H1 (cell line): ENCODE measurements around the gene FKBP1A. TPM values are rescaled to one million over a fixed set of nuclear protein-coding genes. Genes with fewer than 3 reads are reported as not detected.

Experiments used
- CTCF ChIA-PET: fragments of 300-600 bp; sonication (Branson Sonifier 250); formaldehyde crosslinking; loops from one replicate; lab custom pipeline; 2021; ENCODE audit not compliant: partially characterized antibody; lab: Charles Lee
- POLR2A ChIA-PET: fragments of 300-600 bp; sonication (Branson Sonifier 250); formaldehyde crosslinking; loops from one replicate; lab custom pipeline; 2021; ENCODE audit warnings: inconsistent platforms; ENCODE audit not compliant: partially characterized antibody; lab: Charles Lee
- DNase-seq, 2 experiments: peaks; one replicate each; pipeline versions ENCODE4 v3.0.0 to v3.0.0-alpha.2; 2010 to 2022; ENCODE audit warnings: low spot score in 2 of 2, low read depth in 1 of 2, mixed read lengths in 1 of 2
- FAIRE-seq: peaks from 2 replicates; lab custom pipeline; 2011; peaks lifted over from hg19 to GRCh38; lab: Jason Lieb, UNC
- H2AFZ ChIP-seq: 2 replicates; pipeline ENCODE4 v1.8.1; 2012; ENCODE audit warnings: low read length, inconsistent platforms
- H2AK5ac ChIP-seq: 2 replicates; pipeline ENCODE4 v1.6.1; 2013; ENCODE audit warnings: low read depth, low read length
- H2BK120ac ChIP-seq: replicated peaks from 2 replicates; pipeline ENCODE3; 2013; ENCODE audit warnings: low read depth, low read length, inconsistent platforms
- H2BK12ac ChIP-seq: 2 replicates; pipeline ENCODE4 v1.6.1; 2013; ENCODE audit warnings: low read depth, low read length
- H2BK15ac ChIP-seq: 2 replicates; pipeline ENCODE4 v1.6.1; 2013; ENCODE audit warnings: low read length
- H2BK20ac ChIP-seq: 2 replicates; pipeline ENCODE4 v1.6.1; 2013; ENCODE audit warnings: low read length
- H2BK5ac ChIP-seq: 2 replicates; pipeline ENCODE4 v1.6.1; 2013; ENCODE audit warnings: low read depth, low read length
- H3K14ac ChIP-seq: 2 replicates; pipeline ENCODE4 v1.6.1; 2013; ENCODE audit warnings: inconsistent platforms; ENCODE audit not compliant: insufficient read length
- H3K18ac ChIP-seq: 2 replicates; pipeline ENCODE4 v1.6.1; 2013; ENCODE audit warnings: low read length; ENCODE audit errors: extremely low read depth
- H3K23ac ChIP-seq: 2 replicates; pipeline ENCODE4 v1.6.1; 2013; ENCODE audit warnings: inconsistent platforms; ENCODE audit not compliant: insufficient read length
- H3K23me2 ChIP-seq: 2 replicates; pipeline ENCODE4 v1.6.1; 2013; ENCODE audit warnings: low read depth, low read length
- H3K27ac ChIP-seq: 2 replicates; pipeline ENCODE4 v1.6.1; 2011; ENCODE audit warnings: low read depth, low read length, inconsistent platforms
- H3K27me3 ChIP-seq, 4 experiments: replicated peaks in 1 of 4; 1 replicate in 1 of 4; 2 replicates in 3 of 4; pipeline versions ENCODE4 v1.6.1 to v1.8.1; 2011 to 2013; ENCODE audit warnings: low read length in 3 of 4, mild to moderate bottlenecking in 3 of 4, inconsistent platforms in 2 of 4, mixed read lengths in 2 of 4, moderate library complexity in 1 of 4; ENCODE audit not compliant: control insufficient read depth in 3 of 4, insufficient read depth in 3 of 4; ENCODE audit errors: extremely low read depth in 1 of 4
- H3K36me3 ChIP-seq, 4 experiments: 2 replicates each; pipeline versions ENCODE4 v1.6.1 to v1.8.1; 2011 to 2013; ENCODE audit warnings: mild to moderate bottlenecking in 4 of 4, low read length in 3 of 4, moderate library complexity in 2 of 4, control low read depth in 1 of 4, inconsistent platforms in 1 of 4; ENCODE audit not compliant: insufficient read depth in 4 of 4, control insufficient read depth in 2 of 4
- H3K4ac ChIP-seq: replicated peaks from 2 replicates; pipeline ENCODE3; 2013; ENCODE audit warnings: low read length, low read depth, mixed read lengths, inconsistent platforms; ENCODE audit not compliant: insufficient read length
- H3K4me1 ChIP-seq, 4 experiments: replicated peaks in 1 of 4; 1 replicate in 1 of 4; 2 replicates in 3 of 4; pipeline versions ENCODE4 v1.6.1 to v1.8.1; 2011 to 2013; ENCODE audit warnings: low read length in 3 of 4, inconsistent platforms in 2 of 4, mixed read lengths in 1 of 4; ENCODE audit not compliant: insufficient read depth in 4 of 4, control insufficient read depth in 3 of 4
- H3K4me2 ChIP-seq, 2 experiments: 2 replicates each; pipeline versions ENCODE4 v1.6.1 to v1.8.1; 2011 to 2013; ENCODE audit warnings: low read depth in 2 of 2, low read length in 2 of 2, control low read depth in 1 of 2, inconsistent platforms in 1 of 2, mild to moderate bottlenecking in 1 of 2; ENCODE audit not compliant: insufficient read depth in 1 of 2
- H3K4me3 ChIP-seq, 4 experiments: fragments of 200-600, 300-600 bp in 1 of 4; sonication (generic), shearing (Covaris generic), sonication (Bioruptor Twin) in 1 of 4; 2 replicates each; pipeline versions ENCODE4 v1.5.1 to v1.8.1; 2011 to 2016; ENCODE audit warnings: low read length in 4 of 4, low read depth in 3 of 4, control low read depth in 2 of 4, inconsistent platforms in 2 of 4, mild to moderate bottlenecking in 2 of 4, mixed read lengths in 1 of 4, moderate library complexity in 1 of 4; ENCODE audit not compliant: insufficient read depth in 2 of 4; ENCODE audit errors: extremely low read depth in 1 of 4
- H3K56ac ChIP-seq: replicated peaks from 2 replicates; pipeline ENCODE3; 2013; ENCODE audit warnings: low read depth, mild to moderate bottlenecking, mixed read lengths, low read length, inconsistent platforms; ENCODE audit not compliant: insufficient read length
- H3K79me1 ChIP-seq: 2 replicates; pipeline ENCODE4 v1.6.1; 2013; ENCODE audit warnings: low read depth, low read length, control low read depth
- H3K79me2 ChIP-seq, 2 experiments: 2 replicates each; pipeline versions ENCODE4 v1.6.1 to v1.8.1; 2012 to 2013; ENCODE audit warnings: low read length in 2 of 2, mild to moderate bottlenecking in 2 of 2, inconsistent platforms in 1 of 2; ENCODE audit not compliant: insufficient read depth in 2 of 2, control insufficient read depth in 1 of 2
- H3K9ac ChIP-seq, 4 experiments: replicated peaks in 1 of 4; 1 replicate in 1 of 4; 2 replicates in 3 of 4; pipeline versions ENCODE4 v1.6.1 to v1.8.1; 2011 to 2013; ENCODE audit warnings: low read depth in 3 of 4, low read length in 3 of 4, control low read depth in 2 of 4, mild to moderate bottlenecking in 2 of 4, moderate library complexity in 2 of 4, inconsistent platforms in 1 of 4; ENCODE audit errors: extremely low read depth in 1 of 4
- H3K9me3 ChIP-seq, 2 experiments: 2 replicates each; pipeline versions ENCODE4 v1.6.1 to v1.8.1; 2012 to 2013; ENCODE audit warnings: mild to moderate bottlenecking in 2 of 2, moderate library complexity in 2 of 2, control low read depth in 1 of 2, inconsistent platforms in 1 of 2, low read depth in 1 of 2, low read length in 1 of 2, mixed read lengths in 1 of 2; ENCODE audit not compliant: insufficient read depth in 2 of 2
- H4K20me1 ChIP-seq, 2 experiments: replicated peaks in 1 of 2; 2 replicates each; pipeline versions ENCODE3 to v1.8.1; 2011 to 2013; ENCODE audit warnings: inconsistent platforms in 2 of 2, low read length in 2 of 2, mild to moderate bottlenecking in 1 of 2; ENCODE audit not compliant: insufficient read depth in 2 of 2, control insufficient read depth in 1 of 2
- H4K5ac ChIP-seq: 2 replicates; pipeline ENCODE4 v1.6.1; 2013; ENCODE audit warnings: low read length, low read depth, mixed read lengths, inconsistent platforms; ENCODE audit not compliant: insufficient read length
- H4K8ac ChIP-seq: 2 replicates; pipeline ENCODE4 v1.8.0; 2013; ENCODE audit warnings: mild to moderate bottlenecking, moderate library complexity, low read length, inconsistent platforms; ENCODE audit not compliant: insufficient read depth; ENCODE audit errors: extremely low read depth
- H4K91ac ChIP-seq: replicated peaks from 2 replicates; pipeline ENCODE3; 2013; ENCODE audit warnings: low read length, mixed read lengths, inconsistent platforms; ENCODE audit not compliant: insufficient read length
- ASH2L ChIP-seq: fragments of 200-600, 300-600 bp; sonication (generic); IDR thresholded peaks from one replicate; pipeline ENCODE4 v1.7.1; 2017; ENCODE audit warnings: low read length
- CTBP2 ChIP-seq: IDR thresholded peaks from 2 replicates; pipeline ENCODE4 v1.7.0; 2011; ENCODE audit warnings: borderline replicate concordance, mild to moderate bottlenecking, moderate library complexity, mixed read lengths, low read length; ENCODE audit not compliant: insufficient read depth, insufficient read length
- EP300 ChIP-seq, 2 experiments: IDR thresholded peaks; 1 replicate in 1 of 2; 2 replicates in 1 of 2; pipeline ENCODE4 v1.6.1; 2011 to 2012; ENCODE audit warnings: low read depth in 2 of 2, low read length in 2 of 2, mild to moderate bottlenecking in 2 of 2, borderline replicate concordance in 1 of 2, inconsistent platforms in 1 of 2, moderate library complexity in 1 of 2
- EZH2 ChIP-seq: fragments of 200-600 bp; sonication (generic); IDR thresholded peaks from 2 replicates; pipeline ENCODE4 v1.7.1; 2012; ENCODE audit warnings: low read depth, mild to moderate bottlenecking, moderate library complexity, low read length, inconsistent platforms; ENCODE audit not compliant: severe bottlenecking
- HDAC2 ChIP-seq, 2 experiments: fragments of 300-600 bp in 1 of 2; sonication (generic) in 1 of 2; IDR thresholded peaks; 2 replicates each; pipeline ENCODE4 v1.6.1; 2011 to 2012; ENCODE audit warnings: low read depth in 2 of 2, low read length in 2 of 2, mild to moderate bottlenecking in 2 of 2, moderate library complexity in 2 of 2, borderline replicate concordance in 1 of 2, inconsistent platforms in 1 of 2
- KDM4A ChIP-seq: IDR thresholded peaks from one replicate; pipeline ENCODE4 v1.7.1; 2012; ENCODE audit warnings: low read depth, mild to moderate bottlenecking, moderate library complexity, low read length, inconsistent platforms; ENCODE audit not compliant: severe bottlenecking
- NANOG ChIP-seq: IDR thresholded peaks from 2 replicates; pipeline ENCODE4 v1.6.1; 2011; ENCODE audit warnings: low read length, low read depth, mild to moderate bottlenecking, inconsistent platforms; ENCODE audit not compliant: insufficient read depth, poor library complexity, severe bottlenecking
- SP1 ChIP-seq: IDR thresholded peaks from 2 replicates; pipeline ENCODE4 v1.6.1; 2011; ENCODE audit warnings: low read depth, low read length
- SP2 ChIP-seq: IDR thresholded peaks from 2 replicates; pipeline ENCODE4 v1.6.1; 2012; ENCODE audit warnings: mild to moderate bottlenecking, low read length, inconsistent platforms
- TAF7 ChIP-seq: optimal IDR thresholded peaks from 2 replicates; pipeline ENCODE3; 2011; ENCODE audit warnings: low read depth, mild to moderate bottlenecking, inconsistent platforms, low read length, moderate library complexity, borderline replicate concordance
- TEAD4 ChIP-seq: IDR thresholded peaks from 2 replicates; pipeline ENCODE4 v1.6.1; 2012; ENCODE audit warnings: low read depth, low read length, inconsistent platforms, mixed read lengths
- WGBS, 2 experiments: shearing (Covaris generic) in 1 of 2; methylation state at CpG; one replicate each; pipeline versions ENCODE4 v1.1.6 to v1.1.7; 2013 to 2015; ENCODE audit warnings: low lambda C conversion rate in 2 of 2, mixed read lengths in 2 of 2, inconsistent platforms in 1 of 2, low coverage in 1 of 2, missing lambda C conversion rate in 1 of 2; ENCODE audit not compliant: insufficient replicate concordance in 2 of 2, insufficient coverage in 1 of 2, insufficient read length in 1 of 2; ENCODE audit errors: extremely low coverage in 1 of 2, missing lambda C conversion rate in 1 of 2; 5-methylcytosine and 5-hydroxymethylcytosine counted together
- polyA plus RNA-seq, 7 experiments: library from polyadenylated mRNA; depleted of rRNA in 3 of 7; stranded (reverse) in 5 of 7; unstranded in 2 of 7; fragments of >200 nt in 5 of 7; fragments of 200-250 nt in 2 of 7; gene quantifications; 1 replicate in 5 of 7; 2 replicates in 1 of 7; 4 replicates in 1 of 7; pipeline versions ENCODE4 v1.2.1 to v1.2.3, GENCODE V29; 2011 to 2013; ENCODE audit warnings: missing spikeins in 2 of 7, mixed read lengths in 2 of 7
- total RNA-seq: library from RNA; stranded (reverse); fragmentation: NEBNext Ultra II Directional; extraction: Animal tissue kit (Norgen Biotek cat#: 25700); gene quantifications from 2 replicates; pipeline ENCODE4 v1.2.1, GENCODE V29; 2021

FKBP1A gene
- total and polyA plus RNA-seq, 2 of the 8 experiments (the other 6 are each of a cell fraction or from before 2014, with no cell fraction given): 250 to 685 TPM

- Histone ChIP-seq H2BK15ac (no peak overlapping the region), H4K20me1 (peaks cover 8 to 17% of the 10 kb centered on the region in 2 experiments), H3K4me1 (peaks cover 0 to 3% (median 0%) of the 10 kb centered on the region in 4 experiments; a peak in 2 of 7 replicates), H3K23me2 (no peaks in the 10 kb centered on the region), H3K14ac (no peak overlapping the region), H3K9ac (no peak overlapping the region), H2BK120ac (no peak overlapping the region), H2AFZ (no peak overlapping the region), H3K23ac (no peak overlapping the region), H3K27ac (no peak overlapping the region), H3K79me1 (peaks cover 6% of the 10 kb centered on the region; the same call in 1 of the 2 replicates), H3K9me3 (no peaks in the 10 kb centered on the region), H4K5ac (no peak overlapping the region), H2BK12ac (no peak overlapping the region), H2AK5ac (no peak overlapping the region), H4K8ac (no peak overlapping the region), H3K18ac (no peak overlapping the region), H3K36me3 (peaks cover 6 to 47% (median 21%) of the 10 kb centered on the region in 4 experiments), H4K91ac (no peak overlapping the region), H3K4me3 (no peak overlapping the region), H3K27me3 (no peaks in the 10 kb centered on the region), H2BK20ac (no peak overlapping the region), H3K4me2 (no peak overlapping the region), H3K4ac (no peak overlapping the region), H3K56ac (no peak overlapping the region), H3K79me2 (peaks cover 0 to 18% of the 10 kb centered on the region in 2 experiments; a peak in 2 of 4 replicates), H2BK5ac (no peak overlapping the region)
- ChIA-PET POLR2A (interaction anchor here (0.7 to 1.5 kb wide), 3 partner anchors 9 to 95 kb away, joined by 3 to 4 read pairs (median 3); no protein-coding TSS in a partner anchor), CTCF (interaction anchor here (0.8 to 1.1 kb wide), 3 partner anchors 10 to 72 kb away, joined by 3 read pairs; no protein-coding TSS in a partner anchor)
- FAIRE-seq (no peak), DNase-seq (no peak)
- no peak for TF ChIP-seq TEAD4
- no peak for TF ChIP-seq CTBP2
- no peak for TF ChIP-seq EZH2
- TF ChIP-seq TAF7: no peak
- TF ChIP-seq NANOG: no peak
- no peak for TF ChIP-seq EP300 (IDR thresholded peaks at IDR 0.05; ENCODE audit: borderline replicate concordance in 1 of 2, low read depth in 2 of 2, low read length in 2 of 2)
- no peak for TF ChIP-seq HDAC2 (IDR thresholded peaks at IDR 0.05; ENCODE audit: borderline replicate concordance in 1 of 2, low read depth in 2 of 2, low read length in 2 of 2)
- no peak for TF ChIP-seq KDM4A
- TF ChIP-seq SP1: no peak
- TF ChIP-seq SP2: no peak
- TF ChIP-seq ASH2L: no peak
- WGBS, 2 experiments: 83% methylated on average over 2 of the region's 2 CpGs; no CpG with 5 or more reads in 1 of the 2 experiments
Observed at GRCh38 chr20:1370548-1371110, 22.2 kb downstream of the FKBP1A start.
